K562 (cell line): ENCODE results near the gene MVD. TPM values are rescaled to one million over a fixed set of nuclear protein-coding genes. Genes with fewer than 3 reads are reported as not detected.

Source experiments
- DEAF1 ChIP-seq: fragments of 450-650 bp; formaldehyde crosslinking; IDR thresholded peaks from 2 replicates; pipeline ENCODE4 v1.4.0; 2020; ENCODE audit warnings: mild to moderate bottlenecking, moderate library complexity
- DPF2 ChIP-seq: fragments of 450-650 bp; IDR thresholded peaks from 2 replicates; pipeline ENCODE4 v1.6.1; 2016
- E2F5 ChIP-seq: sonication (generic); formaldehyde crosslinking; IDR thresholded peaks from 2 replicates; pipeline ENCODE4 v1.8.0; 2022; ENCODE audit warnings: mild to moderate bottlenecking, missing genetic modification reagents
- EHMT2 ChIP-seq: fragments of 450-650 bp; IDR thresholded peaks from 2 replicates; pipeline ENCODE4 v1.6.1; 2018; ENCODE audit warnings: antibody characterized with exemption
- FOS ChIP-seq: IDR thresholded peaks from 3 replicates; pipeline ENCODE4 v1.6.1; 2011; ENCODE audit not compliant: insufficient read length; ENCODE audit errors: extremely low read depth
- HMG20B ChIP-seq: fragments of 250-450 bp; sonication (Bioruptor Pico); IDR thresholded peaks from 2 replicates; pipeline ENCODE4 v1.5.0; 2021; ENCODE audit warnings: mild to moderate bottlenecking
- JUND ChIP-seq, 2 experiments: IDR thresholded peaks; 2 replicates in 1 of 2; 3 replicates in 1 of 2; pipeline ENCODE4 v1.6.1; 2011; ENCODE audit warnings: borderline replicate concordance in 2 of 2, low read depth in 2 of 2, low read length in 2 of 2, improper control_type of control experiment in 1 of 2, missing biosample characterization in 1 of 2, missing genetic modification characterization in 1 of 2, missing genetic modification reagents in 1 of 2
- KAT7 ChIP-seq: sonication (generic); formaldehyde crosslinking; IDR thresholded peaks from 2 replicates; pipeline ENCODE4 v1.8.0; 2022; ENCODE audit warnings: missing genetic modification reagents, mild to moderate bottlenecking, borderline replicate concordance
- KDM2B ChIP-seq: fragments of 250-450 bp; sonication (Bioruptor Pico); IDR thresholded peaks from 2 replicates; pipeline ENCODE4 v1.8.0; 2021; ENCODE audit warnings: mild to moderate bottlenecking, moderate library complexity
- PTRF ChIP-seq: fragments of 450-650 bp; IDR thresholded peaks from 2 replicates; pipeline ENCODE4 v1.6.1; 2016; ENCODE audit warnings: mild to moderate bottlenecking, missing genetic modification characterization, missing compliant biosample characterization
- TEAD2 ChIP-seq: fragments of 450-650 bp; IDR thresholded peaks from 2 replicates; pipeline ENCODE4 v1.6.1; 2016; ENCODE audit warnings: missing genetic modification characterization, control low read depth, missing compliant biosample characterization
- TOE1 ChIP-seq, 2 experiments: fragments of 450-650 bp in 1 of 2; sonication (generic) in 1 of 2; formaldehyde crosslinking in 1 of 2; IDR thresholded peaks; 2 replicates each; pipeline versions ENCODE4 v1.7.1 to v1.8.0; 2016 to 2022; ENCODE audit warnings: borderline replicate concordance in 2 of 2, mild to moderate bottlenecking in 2 of 2, antibody characterized with exemption in 1 of 2, inconsistent platforms in 1 of 2, low read depth in 1 of 2, missing genetic modification reagents in 1 of 2, moderate library complexity in 1 of 2
- TSC22D4 ChIP-seq: fragments of 450-650 bp; IDR thresholded peaks from 2 replicates; pipeline ENCODE4 v1.6.1; 2016; ENCODE audit warnings: missing genetic modification characterization, missing biosample characterization, control low read depth
- ZNF609 ChIP-seq: sonication (generic); formaldehyde crosslinking; IDR thresholded peaks from 2 replicates; pipeline ENCODE4 v1.8.1; 2023; ENCODE audit warnings: missing genetic modification reagents, mild to moderate bottlenecking, borderline replicate concordance
- polyA plus RNA-seq, 8 experiments: library from polyadenylated mRNA; depleted of rRNA in 4 of 8; stranded (reverse) in 5 of 8; unstranded in 3 of 8; fragments of >200 nt; fragmentation: Nextera tagmentation in 2 of 8; fragmentation: Illumina TruSeq in 1 of 8; extraction: Ambion mirVana in 2 of 8; extraction: Trizol in 1 of 8; gene quantifications; 2 replicates each; pipeline versions ENCODE4 v1.2.1 to v1.2.3, GENCODE V29; 2011 to 2014; ENCODE audit warnings: inconsistent platforms in 1 of 8, missing spikeins in 1 of 8
- total RNA-seq, 7 experiments: library from RNA; depleted of rRNA in 6 of 7; stranded (reverse); fragments of >200 nt in 6 of 7; fragmentation: Illumina TruSeq in 2 of 7; extraction: Trizol in 2 of 7; gene quantifications; 2 replicates each; pipeline versions ENCODE4 v1.2.1 to v1.2.3, GENCODE V29; 2011 to 2021; ENCODE audit warnings: low replicate concordance in 1 of 7
- TF ChIP-seq, protein P1 (sequence below): fragments of 450-650 bp; conservative IDR thresholded peaks from 2 replicates; pipeline ENCODE4 v1.6.1; 2016; ENCODE audit warnings: missing genetic modification characterization, low read depth, mild to moderate bottlenecking, control low read depth, missing compliant biosample characterization

Gene MVD
- total and polyA plus RNA-seq, 9 of the 15 experiments (the other 6 are each of a cell fraction or from before 2014, with no cell fraction given), result 12.2 to 141 (median 45.3) TPM

GRCh38 chr16:88649924-88650748 lies 12.8 kb downstream of the MVD start (continued):
- no peak for TF ChIP-seq TOE1 (IDR thresholded peaks at IDR 0.05; ENCODE audit: borderline replicate concordance)
- TF ChIP-seq TOE1 (CRISPR knock-in tag; IDR thresholded peaks at IDR 0.05; ENCODE audit: borderline replicate concordance, low read depth), result peak; percentile 87; the same call in 1 of the 2 replicates
- TF ChIP-seq DEAF1 (CRISPR knock-in tag), result no peak
- 0 out of 2 replicates have a peak, but pooled peaks have one; percentile 21 for TF ChIP-seq HMG20B (CRISPR knock-in tag)
- TF ChIP-seq JUND (IDR thresholded peaks at IDR 0.05; ENCODE audit: borderline replicate concordance, low read depth, low read length), result no peak
- no peak for TF ChIP-seq JUND (tag; IDR thresholded peaks at IDR 0.05; ENCODE audit: borderline replicate concordance, low read depth, low read length)
- no peak for TF ChIP-seq TEAD2 (tag)
- TF ChIP-seq, protein P1, sequence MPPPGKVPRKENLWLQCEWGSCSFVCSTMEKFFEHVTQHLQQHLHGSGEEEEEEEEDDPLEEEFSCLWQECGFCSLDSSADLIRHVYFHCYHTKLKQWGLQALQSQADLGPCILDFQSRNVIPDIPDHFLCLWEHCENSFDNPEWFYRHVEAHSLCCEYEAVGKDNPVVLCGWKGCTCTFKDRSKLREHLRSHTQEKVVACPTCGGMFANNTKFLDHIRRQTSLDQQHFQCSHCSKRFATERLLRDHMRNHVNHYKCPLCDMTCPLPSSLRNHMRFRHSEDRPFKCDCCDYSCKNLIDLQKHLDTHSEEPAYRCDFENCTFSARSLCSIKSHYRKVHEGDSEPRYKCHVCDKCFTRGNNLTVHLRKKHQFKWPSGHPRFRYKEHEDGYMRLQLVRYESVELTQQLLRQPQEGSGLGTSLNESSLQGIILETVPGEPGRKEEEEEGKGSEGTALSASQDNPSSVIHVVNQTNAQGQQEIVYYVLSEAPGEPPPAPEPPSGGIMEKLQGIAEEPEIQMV (tag), result no peak
- TF ChIP-seq FOS, result no peak
- 0 out of 2 replicates have a peak, but pooled peaks have one; percentile 52 for TF ChIP-seq ZNF609 (CRISPR knock-in tag)
- no peak for TF ChIP-seq PTRF
- peak; percentile 33; the same call in 1 of the 2 replicates for TF ChIP-seq KAT7 (CRISPR knock-in tag)
- 0 out of 2 replicates have a peak, but pooled peaks have one; percentile 0 for TF ChIP-seq E2F5
- TF ChIP-seq EHMT2, result no peak
- 0 out of 2 replicates have a peak, but pooled peaks have one; percentile 7 for TF ChIP-seq KDM2B
- TF ChIP-seq TSC22D4 (tag), result no peak
- no peak for TF ChIP-seq DPF2
